C1 segment of cervical spinal cord (tissue), 14 donors: ENCODE data around the gene CUZD1.
A peak's percentile ranks its signal among the peaks of the same experiment; 100 is the strongest.

Experiments used
- DNase-seq, 14 donors: peaks; one replicate each; lab custom pipeline; 2025; lab: John Stamatoyannopoulos, UW

The CUZD1 gene

GRCh38 chr10:122815458-122815857 lies 30.2 kb downstream of the CUZD1 start:
- no peak for DNase-seq

- DNase-seq, result no peak
Observed at GRCh38 chr10:122814493-122814892, 31.2 kb downstream of the CUZD1 start.

DNA sequence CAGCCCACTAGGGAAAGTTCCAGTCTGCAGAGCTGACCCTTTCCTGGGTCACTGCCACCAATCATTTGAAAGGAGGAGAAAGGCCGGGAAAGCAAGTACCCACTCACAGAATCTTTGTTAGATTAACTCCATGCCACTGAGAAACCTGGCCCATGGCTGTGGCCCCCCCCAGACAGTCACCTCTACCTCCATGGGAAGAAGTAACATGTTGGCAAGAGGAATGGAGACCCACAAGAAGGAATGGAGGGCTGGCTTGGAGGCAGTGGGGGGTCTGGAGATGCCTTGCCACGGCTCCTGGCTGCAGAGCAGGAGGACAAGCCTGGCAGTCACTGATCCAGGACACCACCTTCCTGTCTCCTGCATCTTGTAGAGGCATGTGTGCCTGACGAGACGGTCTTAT lies 32.9 kb downstream of the CUZD1 start:
- DNase-seq, result no peak

GRCh38 chr10:122802282-122802681 lies 43.4 kb downstream of the CUZD1 start:
- DNase-seq, result no peak

DNA sequence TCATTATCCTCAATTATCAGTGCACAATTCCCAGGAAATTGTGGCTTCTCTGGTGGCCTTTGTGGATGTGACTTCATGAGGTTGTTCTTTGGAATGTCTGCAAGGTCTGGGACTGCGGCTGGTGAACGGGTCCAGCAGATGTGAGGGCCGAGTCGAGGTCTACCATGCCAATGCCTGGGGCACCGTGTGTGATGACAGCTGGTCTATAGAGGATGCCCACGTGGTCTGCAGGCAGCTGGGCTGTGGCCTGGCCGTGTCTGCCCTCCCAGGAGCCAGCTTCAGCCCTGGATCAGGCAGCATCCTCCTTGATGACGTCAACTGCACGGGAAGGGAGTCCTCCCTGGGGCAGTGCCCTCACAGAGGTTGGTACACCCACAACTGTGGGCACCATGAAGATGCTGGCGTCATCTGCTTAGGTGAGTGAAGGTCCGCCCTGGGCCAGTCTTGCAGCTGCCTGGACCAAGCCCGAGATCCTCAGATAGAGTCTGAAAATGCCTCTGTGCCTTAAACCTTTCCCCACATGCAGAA lies 46.9 kb downstream of the CUZD1 start:
- no peak for DNase-seq

DNA sequence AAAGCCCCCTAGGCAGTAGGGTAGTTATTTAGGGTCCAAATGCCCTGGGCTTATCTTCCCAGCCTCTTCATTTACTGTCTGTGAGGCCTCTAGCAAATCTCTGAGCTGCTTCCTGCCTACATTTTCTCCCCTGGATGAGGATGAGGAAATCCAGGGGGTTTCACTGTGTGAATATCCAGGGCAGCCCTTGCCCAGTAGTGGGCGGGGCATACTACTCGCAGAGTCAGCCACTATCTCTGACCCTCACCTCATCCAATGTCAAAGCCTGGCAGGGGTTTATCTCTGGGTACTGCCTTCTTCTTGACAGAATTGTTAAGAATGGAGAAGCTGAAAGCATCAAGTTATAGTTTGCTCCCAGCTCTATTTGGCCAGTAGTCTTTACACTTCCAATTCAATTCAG lies 48.9 kb downstream of the CUZD1 start:
- DNase-seq, result no peak

GRCh38 chr10:122795924-122796323 lies 49.7 kb downstream of the CUZD1 start:
- no peak for DNase-seq

DNA sequence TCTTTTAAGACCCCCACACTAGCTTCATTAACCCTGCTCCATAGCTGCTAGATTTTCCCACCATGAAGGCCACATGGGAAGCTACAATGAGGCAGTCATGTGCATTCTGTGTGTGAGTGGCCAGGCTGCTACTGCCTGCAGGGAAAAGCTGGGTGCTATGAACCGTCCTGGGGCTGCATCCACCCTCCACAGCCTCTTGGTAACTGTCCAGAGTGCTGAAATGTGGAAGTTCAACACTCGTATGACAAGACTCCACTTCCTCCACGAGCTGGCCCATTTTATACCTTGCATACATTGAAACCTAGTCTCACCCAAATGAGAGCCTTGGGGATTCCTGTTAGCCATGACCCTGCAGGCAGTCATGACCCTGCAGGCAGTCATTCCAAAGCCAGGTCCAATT lies 59.4 kb downstream of the CUZD1 start:
- DNase-seq, result peak in 2 of 14 donors; percentile 2 to 7

DNA sequence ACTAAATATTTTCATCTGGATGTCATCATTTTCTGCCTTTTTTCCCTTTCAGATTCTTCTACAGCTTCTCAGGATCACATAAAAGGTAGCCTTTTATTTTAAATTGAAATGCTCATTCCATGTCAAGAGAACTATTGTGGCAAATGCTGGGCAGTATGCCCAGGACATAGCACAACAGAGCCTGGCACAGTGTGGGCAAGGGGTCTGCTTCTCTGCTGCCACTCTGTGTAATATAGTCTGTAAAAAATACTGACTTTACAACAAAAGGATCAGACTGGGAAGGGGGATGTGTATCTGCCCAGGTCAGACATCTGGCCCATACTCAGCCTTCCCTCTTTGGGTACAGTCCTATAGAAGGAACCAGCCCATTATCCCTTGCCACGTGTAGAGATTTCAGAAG lies 62.7 kb downstream of the CUZD1 start:
- peak in 10 of 14 donors; percentile 12 to 62 (median 28) for DNase-seq
